GM23248 (cell line): ENCODE measurements around the gene PRSS57.

ENCODE experiments used
- EZH2 ChIP-seq: fragments of 200-600 bp; sonication (generic); IDR thresholded peaks from 2 replicates; pipeline ENCODE4 v1.6.1; 2018; ENCODE audit warnings: antibody characterized with exemption, mild to moderate bottlenecking; ENCODE audit not compliant: insufficient read depth, poor library complexity, severe bottlenecking
- EZH2phosphoT487 ChIP-seq: fragments of 200-600 bp; sonication (generic); IDR thresholded peaks from 2 replicates; pipeline ENCODE4 v1.6.1; 2018; ENCODE audit warnings: antibody characterized with exemption, moderate library complexity, mild to moderate bottlenecking, low read depth; ENCODE audit not compliant: insufficient read depth

- no peak for TF ChIP-seq EZH2
- TF ChIP-seq EZH2phosphoT487: no peak
These were observed 47.4 kb upstream of the PRSS57 start for GRCh38 chr19:742540-743075.
